Measurements from ENCODE around the gene CRB1. TPM values are rescaled to one million over a fixed set of nuclear protein-coding genes. Genes with fewer than 3 reads are reported as not detected.

Gene CRB1
- total and polyA plus RNA-seq, 9 of the 15 experiments (the other 6 are each of a cell fraction or from before 2014, with no cell fraction given), result 0.04 to 0.10 TPM; not detected in 7

GRCh38 chr1:197362871-197363270 lies 94.8 kb downstream of the CRB1 start:
- Histone ChIP-seq H3K4me1 (replicated peaks in 1 of 2; ENCODE audit: control insufficient read depth in 2 of 2, insufficient read depth in 2 of 2, low read length in 2 of 2) (no peaks in the 10 kb centered on the region), H3K4me2 (ENCODE audit: insufficient read depth, low read length) (no peak overlapping the region), H3K27me3 (ENCODE audit: control insufficient read depth in 2 of 2, insufficient read depth in 2 of 2, low read length in 2 of 2) (no peaks in the 10 kb centered on the region), H3K27ac (ENCODE audit: extremely low read depth, low read depth, low read length) (no peak overlapping the region), H3K79me2 (ENCODE audit: control insufficient read depth, insufficient read depth, low read length) (no peaks in the 10 kb centered on the region), H3K36me3 (ENCODE audit: control insufficient read depth, insufficient read depth, low read length) (no peaks in the 10 kb centered on the region), H3K9me3 (replicated peaks; ENCODE audit: control insufficient read depth, insufficient read depth, low read depth, low read length) (no peaks in the 10 kb centered on the region), H2AFZ (ENCODE audit: low read depth, low read length) (no peak overlapping the region), H3K9ac (ENCODE audit: insufficient read depth in 1 of 2, low read depth in 2 of 2, low read length in 2 of 2) (no peak overlapping the region), H3K9me1 (ENCODE audit: control insufficient read depth, insufficient read depth, low read length) (no peaks in the 10 kb centered on the region), H4K20me1 (replicated peaks; ENCODE audit: control insufficient read depth, insufficient read depth, low read length) (no peaks in the 10 kb centered on the region), H3K4me3 (no peak overlapping the region)
- CTCF ChIA-PET (ENCODE audit: low intra/inter-chr PET ratio), result no interaction called here
- POLR2A ChIA-PET, result no interaction called here
- FAIRE-seq (no peak), ATAC-seq (no peak), DNase-seq (ENCODE audit: extremely low read depth in 1 of 4, low spot score in 3 of 4) (no peak)
- intact Hi-C loops (cut with micrococcal nuclease), result no loop called here
- in situ Hi-C loops (cut with MboI), result loop anchor here (25.0 kb wide), 1 partner anchor 626 kb away; no protein-coding TSS in a partner anchor
- TF ChIP-seq DMBX1 (CRISPR knock-in tag; IDR thresholded peaks at IDR 0.05; ENCODE audit: borderline replicate concordance) (no peak), XRCC4 (IDR thresholded peaks at IDR 0.05; ENCODE audit: extremely low read depth, insufficient read depth, insufficient read length) (no peak), KLF6 (CRISPR knock-in tag; IDR thresholded peaks at IDR 0.05; ENCODE audit: borderline replicate concordance) (no peak), ARID1B (IDR thresholded peaks at IDR 0.05) (no peak), HNRNPH1 (optimal IDR thresholded peaks at IDR 0.05; ENCODE audit: low read depth, low read length) (no peak), ZNF766 (CRISPR knock-in tag; conservative IDR thresholded peaks at IDR 0.05) (no peak), HLTF (IDR thresholded peaks at IDR 0.05) (no peak), ZNF511 (CRISPR knock-in tag; IDR thresholded peaks at IDR 0.05) (no peak)
- BruUV-seq (replicated peaks), result no TSS peak
